ENCODE data around the gene KCNK10.

KCNK10 gene

DNA sequence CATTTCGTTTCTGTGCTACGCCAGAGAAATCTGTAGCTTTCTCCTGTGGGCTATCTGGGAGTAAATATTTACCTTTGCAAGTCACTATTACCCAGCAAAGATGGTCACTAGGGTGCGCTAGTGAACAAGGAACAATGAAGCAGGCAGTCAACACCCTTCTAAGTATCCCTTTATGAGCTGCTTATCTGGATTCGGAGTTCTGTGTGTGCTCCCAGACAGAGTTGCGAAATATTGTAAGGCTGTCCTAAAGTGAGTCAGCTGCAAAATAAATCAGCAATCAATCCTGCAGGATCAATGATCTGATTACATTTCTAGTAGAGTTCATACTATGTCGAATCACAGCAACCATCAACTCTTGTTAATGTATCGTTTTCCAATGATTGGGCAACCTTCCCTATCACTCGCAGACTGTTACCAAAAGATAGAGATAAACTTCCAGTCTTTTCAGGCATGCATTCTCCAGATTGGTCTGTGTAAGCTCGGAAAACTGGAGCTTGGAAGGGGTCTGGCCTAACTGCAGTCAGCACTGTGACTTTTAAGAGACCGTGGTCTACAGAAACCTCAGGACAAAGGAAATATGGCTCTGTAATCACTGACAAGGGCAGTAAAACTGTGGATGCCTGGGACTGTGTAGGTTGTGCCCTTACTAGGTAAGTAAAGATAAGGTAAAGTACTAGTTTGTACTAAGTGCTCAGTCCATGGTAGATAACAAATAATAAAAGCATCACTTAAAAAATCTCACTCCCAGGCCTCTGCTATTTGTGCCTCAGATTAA, 133.5 kb downstream of the KCNK10 start:
- Mint-ChIP-seq H3K27me3 (peaks cover 12% of the 10 kb centered on the region), H3K27ac (no peak overlapping the region), H3K4me1 (ENCODE audit: low read depth) (peaks cover 10% of the 10 kb centered on the region), H3K4me3 (no peak overlapping the region), H3K9me3 (no peaks in the 10 kb centered on the region), H3K36me3 (ENCODE audit: low read depth) (no peaks in the 10 kb centered on the region)
- intact Hi-C loops (cut with micrococcal nuclease), result loop anchor here (2.0 to 5.0 kb wide), 3 partner anchors 189 to 303 kb away; no protein-coding TSS in a partner anchor

DNA sequence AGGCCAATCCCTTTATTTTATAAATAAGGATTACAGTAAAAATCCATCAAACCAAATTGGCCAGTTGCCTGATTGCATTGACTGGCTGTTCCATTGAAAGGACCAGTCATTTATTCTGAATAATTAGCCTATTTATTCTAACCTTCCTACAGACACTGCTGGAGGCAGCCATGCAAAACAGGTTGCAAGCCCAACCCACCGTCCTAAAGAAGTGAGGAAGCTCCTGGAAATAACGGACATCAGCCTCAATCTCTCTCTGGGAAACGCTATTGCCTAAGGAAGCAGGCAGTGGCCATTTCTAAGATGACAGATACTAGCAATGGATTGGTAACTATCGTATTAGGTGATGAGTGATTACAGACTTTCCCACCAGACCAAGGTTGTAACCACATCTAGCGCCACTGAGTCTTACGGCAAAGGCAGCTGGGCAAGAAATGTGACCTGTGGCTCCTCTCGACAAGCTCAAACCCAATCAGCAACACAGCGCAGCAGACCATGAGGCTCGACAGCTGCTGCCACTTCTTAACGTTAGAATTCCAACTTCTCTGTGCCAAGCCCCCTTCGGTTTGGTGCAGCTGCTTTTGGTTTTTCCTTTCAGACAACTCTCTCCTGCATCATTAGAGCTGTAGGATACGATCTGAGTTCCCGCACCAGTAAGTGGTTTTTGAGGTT, 134.2 kb downstream of the KCNK10 start:
- H3K27ac Mint-ChIP-seq, result no peak overlapping the region
- H3K4me3 Mint-ChIP-seq, result no peak overlapping the region
- H3K36me3 Mint-ChIP-seq (ENCODE audit: low read depth), result no peaks in the 10 kb centered on the region
- intact Hi-C loops (cut with micrococcal nuclease), result loop anchor here (1.0 to 5.0 kb wide), 4 partner anchors 176 to 303 kb away; no protein-coding TSS in a partner anchor
- H3K27me3 Mint-ChIP-seq, result peaks cover 8% of the 10 kb centered on the region
- peaks cover 10% of the 10 kb centered on the region for H3K4me1 Mint-ChIP-seq (ENCODE audit: low read depth)
- no peaks in the 10 kb centered on the region for H3K9me3 Mint-ChIP-seq

DNA sequence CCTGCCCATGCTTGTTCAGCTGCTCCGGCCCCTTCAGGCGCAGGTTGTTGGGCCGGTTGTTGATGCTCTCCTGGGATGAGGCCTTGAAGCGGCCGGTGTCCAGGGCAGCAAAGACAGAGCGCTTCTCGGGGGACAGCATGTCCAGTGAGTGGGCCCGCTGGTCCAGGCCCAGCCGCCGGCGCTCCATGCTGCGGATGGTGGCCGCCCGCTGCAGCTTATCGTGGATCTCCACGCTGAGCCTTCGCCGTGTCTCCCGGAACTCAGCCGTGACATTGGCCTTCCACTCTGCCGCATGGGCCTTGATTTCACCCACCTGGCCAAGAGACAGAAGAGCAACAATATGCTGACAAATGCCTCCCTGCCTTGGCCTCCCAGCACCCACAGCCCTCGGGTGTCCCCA, 137.2 kb downstream of the KCNK10 start:
- Mint-ChIP-seq H3K4me1 (ENCODE audit: low read depth) (peaks cover 6% of the 10 kb centered on the region), H3K27ac (no peak overlapping the region), H3K4me3 (no peak overlapping the region), H3K36me3 (ENCODE audit: low read depth) (no peaks in the 10 kb centered on the region), H3K9me3 (no peaks in the 10 kb centered on the region), H3K27me3 (peaks cover 14% of the 10 kb centered on the region)
- intact Hi-C loops (cut with micrococcal nuclease), result loop anchor here (5.0 kb wide), 2 partner anchors 239 to 306 kb away; no protein-coding TSS in a partner anchor

DNA sequence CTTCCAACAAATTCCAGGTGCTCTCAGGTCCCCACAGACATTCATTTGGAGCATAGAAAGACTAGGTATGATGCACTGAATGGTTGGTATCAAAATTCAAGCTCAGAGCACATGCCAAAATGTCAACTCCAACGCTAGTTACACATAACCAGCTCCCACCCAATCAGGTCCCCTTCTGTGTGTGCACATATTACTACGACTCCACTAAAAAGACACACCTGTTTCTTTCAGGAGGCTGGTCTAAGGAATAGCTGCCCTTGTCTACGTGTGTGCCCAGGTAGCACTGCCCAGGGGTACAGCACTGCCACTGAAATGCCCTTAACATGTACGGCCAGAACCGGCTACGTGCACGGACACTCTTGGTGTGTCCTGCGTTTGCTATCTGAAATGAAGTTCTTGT, 138.1 kb downstream of the KCNK10 start:
- no peaks in the 10 kb centered on the region for H3K9me3 Mint-ChIP-seq
- intact Hi-C loops (cut with micrococcal nuclease), result loop anchor here (5.0 kb wide), 2 partner anchors 238 to 307 kb away; no protein-coding TSS in a partner anchor
- no peaks in the 10 kb centered on the region for H3K36me3 Mint-ChIP-seq (ENCODE audit: low read depth)
- H3K4me1 Mint-ChIP-seq (ENCODE audit: low read depth), result peaks cover 10% of the 10 kb centered on the region
- no peak overlapping the region for H3K4me3 Mint-ChIP-seq
- H3K27ac Mint-ChIP-seq, result no peak overlapping the region
- peaks cover 14% of the 10 kb centered on the region for H3K27me3 Mint-ChIP-seq

DNA sequence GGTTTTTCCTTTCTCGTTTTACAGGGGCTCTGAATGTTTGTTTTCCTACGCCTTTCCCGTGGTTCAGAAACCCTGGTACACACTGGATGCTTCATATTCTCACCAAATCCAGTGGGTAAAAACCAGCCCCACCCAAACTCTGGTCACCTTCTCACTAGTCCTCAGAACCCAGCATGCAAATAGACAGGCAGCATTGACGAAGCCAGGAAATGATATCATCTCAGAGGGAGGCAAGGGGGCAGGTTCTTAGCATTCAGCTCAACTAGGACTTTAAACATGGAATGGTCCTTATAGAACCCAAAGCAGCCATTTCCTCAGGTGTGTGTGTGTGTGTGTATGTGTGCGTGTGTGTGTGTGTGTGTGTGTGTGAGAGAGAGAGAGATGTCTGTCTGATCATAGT, 142.0 kb downstream of the KCNK10 start:
- H3K27ac Mint-ChIP-seq, result no peak overlapping the region
- H3K4me3 Mint-ChIP-seq, result no peak overlapping the region
- H3K4me1 Mint-ChIP-seq (ENCODE audit: low read depth), result peaks cover 16% of the 10 kb centered on the region
- no peaks in the 10 kb centered on the region for H3K36me3 Mint-ChIP-seq (ENCODE audit: low read depth)
- H3K27me3 Mint-ChIP-seq, result peaks cover 14% of the 10 kb centered on the region
- intact Hi-C loops (cut with micrococcal nuclease), result no loop called here
- no peaks in the 10 kb centered on the region for H3K9me3 Mint-ChIP-seq

DNA sequence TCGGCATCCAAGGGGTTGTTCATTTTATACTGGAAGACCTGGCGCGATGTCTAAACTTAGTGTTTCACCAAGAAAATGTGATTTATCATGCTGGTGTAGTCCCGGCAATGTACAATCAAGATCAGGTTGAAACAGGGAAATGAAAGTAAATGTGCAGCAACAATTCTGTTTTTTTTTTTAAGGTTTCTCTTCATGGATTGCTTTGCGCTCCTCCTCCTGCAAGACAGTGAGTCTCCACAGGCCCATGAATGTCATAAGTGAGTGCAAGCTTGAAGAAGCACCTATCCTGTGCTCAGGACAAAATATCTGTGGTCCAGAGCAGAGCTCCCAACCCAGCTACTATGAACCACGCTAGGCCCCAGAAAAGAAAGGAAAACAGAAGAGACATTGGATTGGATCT, 143.4 kb downstream of the KCNK10 start:
- H3K9me3 Mint-ChIP-seq, result no peaks in the 10 kb centered on the region
- no peaks in the 10 kb centered on the region for H3K36me3 Mint-ChIP-seq (ENCODE audit: low read depth)
- no peak overlapping the region for H3K4me3 Mint-ChIP-seq
- H3K27me3 Mint-ChIP-seq, result peaks cover 11% of the 10 kb centered on the region
- no peak overlapping the region for H3K27ac Mint-ChIP-seq
- peaks cover 16% of the 10 kb centered on the region for H3K4me1 Mint-ChIP-seq (ENCODE audit: low read depth)
- intact Hi-C loops (cut with micrococcal nuclease), result no loop called here

DNA sequence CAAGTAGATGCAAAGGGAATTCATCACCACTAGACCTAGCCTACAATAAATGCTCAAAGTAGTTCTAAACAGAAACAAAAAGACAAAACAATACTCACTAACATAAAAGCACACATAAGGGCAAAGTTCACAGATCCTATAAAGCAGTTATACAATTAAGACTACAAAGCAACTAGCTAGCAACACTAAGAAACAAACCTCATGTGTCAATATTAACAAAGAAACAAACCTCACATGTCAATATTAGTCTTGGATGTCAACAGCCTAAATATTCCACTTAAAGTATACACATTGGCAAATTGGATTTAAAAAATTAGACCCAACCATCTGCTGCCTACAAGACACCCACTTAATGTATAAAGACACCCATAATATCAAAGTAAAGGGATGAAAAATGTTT, 152.7 kb downstream of the KCNK10 start:
- Mint-ChIP-seq H3K9me3 (no peaks in the 10 kb centered on the region), H3K4me3 (no peak overlapping the region), H3K4me1 (ENCODE audit: low read depth) (peaks cover 10% of the 10 kb centered on the region), H3K27me3 (peaks cover 35% of the 10 kb centered on the region), H3K36me3 (ENCODE audit: low read depth) (no peaks in the 10 kb centered on the region), H3K27ac (no peak overlapping the region)
- intact Hi-C loops (cut with micrococcal nuclease), result no loop called here

DNA sequence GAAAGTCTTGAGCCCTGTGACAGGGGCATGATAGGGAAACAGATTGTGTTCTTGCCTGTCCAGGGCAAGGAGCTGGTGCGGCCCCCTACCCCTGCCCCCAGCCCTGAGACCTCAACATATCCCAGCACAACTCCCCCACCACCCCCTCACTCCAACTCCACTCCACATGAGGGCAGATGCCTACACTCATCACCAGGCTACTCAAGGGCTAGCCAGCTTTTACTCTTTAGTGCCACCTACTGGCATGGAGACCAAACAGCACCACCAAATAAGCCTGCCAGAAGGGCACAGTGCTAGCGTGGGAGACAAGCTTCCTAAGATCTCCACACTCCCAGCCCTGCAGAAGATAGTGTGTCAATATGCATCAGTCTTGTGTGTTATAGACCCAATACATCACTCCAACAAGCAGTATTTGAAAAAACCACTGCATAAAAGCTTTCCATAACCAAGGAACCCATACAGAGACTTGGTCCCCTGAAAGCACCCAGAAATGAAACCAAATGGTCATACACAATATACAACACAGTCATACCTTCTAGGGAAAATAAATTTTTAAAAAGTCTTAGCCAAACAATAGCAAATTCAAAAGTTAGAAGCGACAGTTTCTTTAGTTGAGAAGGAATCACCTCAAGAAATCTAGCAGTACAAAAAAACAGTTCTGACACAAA, 154.4 kb downstream of the KCNK10 start:
- no peak overlapping the region for H3K4me3 Mint-ChIP-seq
- H3K27me3 Mint-ChIP-seq, result peaks cover 38% of the 10 kb centered on the region
- H3K4me1 Mint-ChIP-seq (ENCODE audit: low read depth), result peaks cover 20% of the 10 kb centered on the region
- intact Hi-C loops (cut with micrococcal nuclease), result loop anchor here (1.0 kb wide), 2 partner anchors 154 to 223 kb away; no protein-coding TSS in a partner anchor
- H3K36me3 Mint-ChIP-seq (ENCODE audit: low read depth), result no peaks in the 10 kb centered on the region
- H3K27ac Mint-ChIP-seq, result no peak overlapping the region
- no peaks in the 10 kb centered on the region for H3K9me3 Mint-ChIP-seq

DNA sequence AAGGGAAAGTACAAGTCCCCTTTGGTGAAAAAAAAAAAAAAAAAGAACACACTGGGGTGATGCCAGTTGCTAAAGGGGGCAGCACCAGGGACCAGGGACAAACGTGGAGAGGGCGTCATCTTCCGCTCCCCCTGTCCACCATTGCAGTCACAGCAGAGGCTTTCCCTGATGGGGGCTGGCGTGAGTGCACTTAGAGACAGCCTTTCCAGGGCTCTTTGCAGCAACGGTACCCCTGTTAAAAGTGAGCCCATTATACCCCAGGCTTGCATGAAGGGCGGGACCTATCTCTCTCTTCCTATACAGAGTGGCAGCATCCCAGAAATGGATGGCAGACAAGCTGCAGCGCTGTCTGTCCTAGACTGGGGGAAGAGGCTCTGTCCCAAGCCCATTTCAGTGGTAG, 155.0 kb downstream of the KCNK10 start:
- H3K27ac Mint-ChIP-seq, result no peak overlapping the region
- peaks cover 40% of the 10 kb centered on the region for H3K27me3 Mint-ChIP-seq

DNA sequence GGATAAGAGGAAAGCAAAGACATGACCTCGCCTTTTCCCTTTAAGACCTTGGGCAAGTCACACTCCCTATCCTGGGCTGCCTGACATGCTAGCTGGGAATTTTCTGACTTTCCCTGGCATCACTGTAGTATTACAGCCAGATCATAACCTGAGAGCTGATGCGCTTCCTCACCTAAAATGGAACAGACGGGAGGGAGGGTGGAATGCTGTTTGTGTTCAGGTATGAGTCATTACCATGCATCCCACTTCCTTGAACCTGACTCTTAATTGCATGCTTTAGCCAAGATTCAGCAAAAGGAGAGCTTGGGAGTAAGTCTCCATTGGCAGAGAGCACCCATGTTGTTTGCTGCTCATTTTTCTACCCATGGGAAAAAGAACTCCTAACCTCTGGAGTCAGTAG, 156.5 kb downstream of the KCNK10 start:
- peaks cover 28% of the 10 kb centered on the region for H3K27me3 Mint-ChIP-seq
- no peaks in the 10 kb centered on the region for H3K36me3 Mint-ChIP-seq (ENCODE audit: low read depth)
- H3K4me3 Mint-ChIP-seq, result no peak overlapping the region
- H3K9me3 Mint-ChIP-seq, result no peaks in the 10 kb centered on the region
- no peak overlapping the region for H3K27ac Mint-ChIP-seq
- peaks cover 22% of the 10 kb centered on the region for H3K4me1 Mint-ChIP-seq (ENCODE audit: low read depth)
- intact Hi-C loops (cut with micrococcal nuclease), result no loop called here

More for the DNA sequence above, 155.0 kb downstream of the KCNK10 start:
- Mint-ChIP-seq H3K36me3 (ENCODE audit: low read depth) (no peaks in the 10 kb centered on the region), H3K4me1 (ENCODE audit: low read depth) (peaks cover 22% of the 10 kb centered on the region), H3K4me3 (no peak overlapping the region), H3K9me3 (no peaks in the 10 kb centered on the region)
- intact Hi-C loops (cut with micrococcal nuclease), result loop anchor here (1.0 kb wide), 2 partner anchors 154 to 223 kb away; no protein-coding TSS in a partner anchor

DNA sequence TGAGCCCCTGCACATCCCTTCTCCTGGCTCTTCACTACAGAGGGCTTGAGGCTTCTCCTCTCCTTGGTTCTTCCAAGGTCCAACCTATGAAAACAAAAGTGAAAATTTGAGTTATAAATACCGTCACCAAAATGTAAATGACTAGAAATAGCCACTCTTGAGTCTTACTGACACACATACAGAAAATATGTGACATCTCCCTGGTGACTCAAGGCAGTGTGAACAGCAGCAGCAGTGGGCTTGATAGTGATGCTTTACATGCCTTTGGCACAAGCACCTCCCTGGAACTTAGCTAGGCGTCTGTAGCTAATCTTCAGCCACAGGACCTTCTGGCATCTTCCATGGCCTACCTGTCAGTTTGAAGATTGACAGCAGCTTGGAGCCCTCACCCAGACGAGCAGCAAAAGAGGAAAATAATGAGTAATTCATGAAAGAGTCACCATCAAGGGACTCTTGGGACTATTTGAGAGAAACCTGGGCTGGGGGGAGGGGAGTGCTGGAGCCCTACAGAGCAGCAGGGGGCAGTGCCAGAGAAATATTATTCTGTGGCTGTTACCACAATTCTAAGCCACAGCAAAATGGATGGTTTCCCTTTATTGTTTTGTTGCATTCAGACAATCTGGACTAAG, 158.0 kb downstream of the KCNK10 start:
- no peak overlapping the region for H3K4me3 Mint-ChIP-seq
- intact Hi-C loops (cut with micrococcal nuclease), result no loop called here
- H3K27ac Mint-ChIP-seq, result peak overlapping the region; percentile 50
- no peaks in the 10 kb centered on the region for H3K36me3 Mint-ChIP-seq (ENCODE audit: low read depth)
- H3K27me3 Mint-ChIP-seq, result peaks cover 25% of the 10 kb centered on the region
- no peaks in the 10 kb centered on the region for H3K9me3 Mint-ChIP-seq
- H3K4me1 Mint-ChIP-seq (ENCODE audit: low read depth), result peaks cover 22% of the 10 kb centered on the region

DNA sequence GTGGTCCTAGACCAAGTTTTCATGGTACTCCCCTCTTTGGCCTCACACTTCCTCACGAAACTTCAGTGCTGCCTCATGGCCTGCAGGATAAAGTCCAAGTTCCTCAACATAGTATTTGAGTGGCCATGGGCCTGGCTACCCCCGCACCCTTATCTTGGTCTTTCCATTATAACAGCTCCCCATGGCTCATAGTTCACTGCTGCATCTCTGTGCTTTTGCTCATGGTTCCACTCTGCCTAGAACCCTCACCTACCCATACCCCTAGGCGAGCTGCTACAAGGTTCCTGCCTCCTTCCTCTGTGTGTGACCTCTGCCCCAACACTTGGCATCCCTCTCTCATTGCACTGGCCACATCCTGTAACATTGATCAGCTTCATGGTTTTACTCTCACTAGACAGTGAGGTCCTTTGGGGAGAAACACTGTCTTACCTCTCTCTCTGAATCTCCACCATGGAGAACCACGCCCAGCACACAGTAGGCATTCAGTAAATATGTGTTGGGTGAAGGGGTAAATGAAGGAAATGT, 159.3 kb downstream of the KCNK10 start:
- Mint-ChIP-seq H3K4me1 (ENCODE audit: low read depth) (peaks cover 30% of the 10 kb centered on the region), H3K36me3 (ENCODE audit: low read depth) (no peaks in the 10 kb centered on the region), H3K27ac (no peak overlapping the region), H3K9me3 (no peaks in the 10 kb centered on the region), H3K4me3 (no peak overlapping the region), H3K27me3 (peaks cover 30% of the 10 kb centered on the region)
- intact Hi-C loops (cut with micrococcal nuclease), result no loop called here

DNA sequence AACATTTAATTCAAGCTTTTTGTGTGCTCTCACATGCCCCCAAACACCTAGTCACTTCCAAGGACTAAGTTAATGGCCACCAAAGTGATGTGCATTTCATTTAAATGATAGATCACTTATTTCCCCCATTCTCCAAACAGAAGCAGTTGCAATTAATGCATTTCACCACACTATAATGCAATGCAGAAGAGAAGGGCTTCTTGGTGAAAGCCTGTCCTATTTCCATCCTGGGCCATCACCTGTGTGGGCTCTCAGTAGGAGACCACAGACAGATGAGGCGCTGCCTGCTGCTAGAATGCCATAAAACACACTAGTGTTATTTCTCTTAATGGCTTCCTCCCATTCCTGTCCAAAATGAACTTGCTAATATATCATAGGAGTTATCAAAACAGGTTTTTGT, 166.9 kb downstream of the KCNK10 start:
- peaks cover 8% of the 10 kb centered on the region for H3K4me1 Mint-ChIP-seq (ENCODE audit: low read depth)
- no peaks in the 10 kb centered on the region for H3K36me3 Mint-ChIP-seq (ENCODE audit: low read depth)
- H3K4me3 Mint-ChIP-seq, result no peak overlapping the region
- H3K27me3 Mint-ChIP-seq, result peaks cover 26% of the 10 kb centered on the region
- no peaks in the 10 kb centered on the region for H3K9me3 Mint-ChIP-seq
- no peak overlapping the region for H3K27ac Mint-ChIP-seq
- intact Hi-C loops (cut with micrococcal nuclease), result no loop called here

Data from dendritic cell treated with granulocyte-macrophage colony-stimulating factor and Interleukin-4, amounts not matched to agents 40 ng/mL and 50 ng/mL, for 4 days (primary cell).